Activated CD4-positive, alpha-beta T cell treated with anti-CD3 and anti-CD28 coated beads, Interleukin-2, Interleukin-4, amounts not matched to agents 100 ng/mL and 50 ng/mL, durations not matched to agents 16 hours and 8 hours (primary cell): ENCODE results near the gene SCGB2B2.
"Not testable (repeated sequence)": the region's sequence is repeated elsewhere in the genome, so short reads cannot be mapped to it uniquely, and the experiment has no call there.

Experiments
- DNase-seq: peaks from one replicate; pipeline ENCODE4 v3.0.0-alpha.2; 2020; ENCODE audit warnings: low spot score

SCGB2B2 gene

DNA sequence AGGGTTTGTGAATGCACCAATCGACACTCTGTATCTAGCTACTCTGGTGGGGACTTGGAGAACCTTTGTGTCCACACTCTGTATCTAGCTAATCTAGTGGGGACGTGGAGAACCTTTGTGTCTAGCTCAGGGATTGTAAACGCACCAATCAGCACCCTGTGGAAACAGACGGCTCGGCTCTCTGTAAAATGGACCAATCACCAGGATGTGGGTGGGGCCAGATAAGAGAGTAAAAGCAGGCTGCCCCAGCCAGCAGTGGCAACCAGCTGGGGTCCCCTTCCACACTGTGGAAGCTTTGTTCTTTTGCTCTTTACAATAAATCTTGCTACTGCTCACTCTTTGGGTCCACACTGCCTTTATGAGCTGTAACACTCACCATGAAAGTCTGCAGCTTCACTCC is 8.3 kb downstream of the SCGB2B2 start:
- DNase-seq, result not testable (repeated sequence)

DNA sequence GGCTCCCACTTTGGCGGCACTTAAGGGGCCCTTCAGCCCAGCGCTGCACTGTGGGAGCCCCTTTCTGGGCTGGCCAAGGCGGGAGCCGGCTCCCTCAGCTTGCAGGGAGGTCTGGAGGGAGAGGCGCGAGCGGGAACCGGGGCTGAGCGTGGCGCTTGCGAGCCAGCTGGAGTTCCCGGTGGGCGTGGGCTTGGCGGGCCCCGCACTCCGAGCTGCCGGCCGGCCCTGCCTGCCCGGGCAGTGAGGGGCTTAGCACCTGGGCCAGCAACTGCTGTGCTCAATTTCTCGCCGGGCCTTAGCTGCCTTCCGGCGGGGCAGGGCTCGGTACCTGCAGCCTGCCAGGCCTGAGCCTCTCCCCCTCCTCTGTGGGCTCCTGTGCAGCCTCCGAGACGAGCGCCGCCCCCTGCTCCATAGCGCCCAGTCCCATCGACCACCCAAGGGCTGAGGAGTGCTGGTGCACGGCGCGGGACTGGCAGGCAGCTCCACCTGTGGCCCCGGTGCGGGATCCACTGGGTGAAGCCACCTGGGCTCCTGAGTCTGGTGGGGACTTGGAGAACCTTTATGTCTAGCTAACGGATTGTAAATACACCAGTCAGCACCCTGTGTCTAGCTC is 8.8 kb downstream of the SCGB2B2 start:
- not testable (repeated sequence) for DNase-seq

DNA sequence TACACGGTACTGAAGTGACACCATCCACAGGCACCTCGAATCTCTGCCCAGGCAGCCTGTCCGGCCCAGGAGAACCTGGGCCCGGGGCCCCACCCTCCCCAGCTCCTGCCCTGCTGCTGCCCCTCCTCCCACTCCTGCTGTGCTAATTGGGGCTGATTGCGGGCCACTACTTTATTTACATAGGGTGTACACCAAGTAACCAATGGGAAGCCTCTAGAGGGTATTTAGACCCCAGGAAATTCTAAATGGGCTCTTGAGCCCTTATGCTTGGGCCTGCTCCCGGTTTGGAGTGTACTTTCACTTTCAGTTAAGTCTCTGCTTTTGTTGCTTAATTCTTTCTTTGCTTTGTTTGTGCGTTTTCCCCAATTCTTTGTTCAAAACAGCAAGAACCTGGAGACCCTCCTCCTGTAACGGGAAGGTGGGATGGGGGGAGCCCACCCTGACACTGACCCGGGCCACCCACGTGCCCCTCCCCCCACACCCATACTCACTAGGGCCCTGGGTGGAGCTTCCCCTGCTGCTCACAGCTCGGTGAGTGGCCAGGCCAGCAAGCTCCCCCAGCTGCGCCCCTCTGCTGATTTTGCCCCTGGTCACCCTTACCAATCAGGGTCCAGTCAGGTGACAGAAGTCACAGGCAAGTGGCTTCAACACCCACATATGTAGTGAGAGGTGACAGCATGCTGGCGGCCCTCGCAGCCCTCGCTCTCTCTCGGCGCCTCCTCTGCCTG is 9.4 kb downstream of the SCGB2B2 start:
- DNase-seq, result no peak

DNA sequence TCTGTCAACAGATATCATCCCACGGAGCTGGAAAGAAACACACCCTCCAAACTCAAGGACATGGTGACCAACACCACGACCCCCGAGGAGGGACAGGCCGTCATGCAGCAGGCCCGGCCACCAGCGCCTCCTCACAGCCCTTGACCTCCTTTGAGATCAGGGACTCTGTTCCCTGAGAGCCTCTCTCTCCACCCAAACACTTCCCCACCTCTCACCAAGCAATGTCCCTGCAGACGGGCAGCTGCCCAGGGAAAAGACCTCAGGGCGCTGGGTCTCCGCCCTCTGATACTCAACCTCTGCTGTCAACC is 10.0 kb downstream of the SCGB2B2 start:
- DNase-seq, result no peak

DNA sequence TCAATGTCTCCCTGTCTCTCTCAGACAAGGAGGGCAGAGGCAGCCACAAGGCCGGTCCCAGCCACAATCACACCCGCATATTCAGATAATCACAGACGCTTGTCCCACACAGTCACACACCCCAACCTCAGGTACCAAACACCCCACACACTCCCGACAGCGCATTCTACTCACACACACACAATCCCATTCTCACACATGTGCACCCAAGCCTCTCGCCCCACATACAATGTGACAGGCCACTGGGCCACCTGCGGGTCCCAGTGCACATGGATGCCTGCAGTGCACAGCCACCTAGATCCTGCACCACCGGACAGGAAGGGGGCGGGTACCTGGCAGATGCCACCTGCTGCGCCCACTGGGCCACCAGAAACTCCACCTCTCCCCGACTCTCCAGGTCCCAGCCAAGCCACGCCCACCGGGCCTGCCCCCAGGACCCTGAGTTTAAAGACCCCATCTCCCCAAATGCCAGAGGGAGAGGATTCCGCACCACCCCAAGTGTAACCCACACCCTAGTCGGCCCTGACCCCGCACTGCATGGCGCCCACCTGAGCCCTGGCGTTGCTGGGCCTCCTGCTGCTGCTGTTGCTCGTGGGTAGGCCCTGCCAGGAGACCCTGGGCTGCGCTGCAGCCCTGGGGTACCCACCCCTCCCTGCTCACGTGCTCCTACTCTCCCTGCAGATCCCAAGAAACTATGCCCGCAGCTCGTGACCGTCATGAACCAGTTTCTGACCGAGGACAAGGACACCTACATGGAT is 10.6 kb downstream of the SCGB2B2 start:
- no peak for DNase-seq

DNA sequence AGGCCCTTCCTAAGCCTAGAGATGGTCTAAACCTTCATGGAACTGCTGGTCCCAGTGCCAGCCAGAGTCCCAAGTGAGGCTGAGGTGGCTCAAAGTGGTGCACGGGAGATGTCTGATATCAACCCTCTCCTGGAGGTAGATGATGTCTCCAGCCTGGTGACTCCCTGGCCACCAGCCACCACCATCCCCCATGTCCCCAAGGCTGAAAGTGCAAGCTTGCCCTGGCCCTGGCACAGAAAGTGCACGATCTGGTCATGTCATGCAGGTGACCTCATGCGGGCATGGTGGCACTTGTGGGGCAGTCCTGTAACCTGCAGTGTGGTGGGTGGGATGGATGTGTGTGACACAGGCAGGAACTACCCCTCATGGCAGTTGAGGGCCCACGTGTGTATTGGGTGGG is 11.7 kb downstream of the SCGB2B2 start:
- not testable (repeated sequence) for DNase-seq

DNA sequence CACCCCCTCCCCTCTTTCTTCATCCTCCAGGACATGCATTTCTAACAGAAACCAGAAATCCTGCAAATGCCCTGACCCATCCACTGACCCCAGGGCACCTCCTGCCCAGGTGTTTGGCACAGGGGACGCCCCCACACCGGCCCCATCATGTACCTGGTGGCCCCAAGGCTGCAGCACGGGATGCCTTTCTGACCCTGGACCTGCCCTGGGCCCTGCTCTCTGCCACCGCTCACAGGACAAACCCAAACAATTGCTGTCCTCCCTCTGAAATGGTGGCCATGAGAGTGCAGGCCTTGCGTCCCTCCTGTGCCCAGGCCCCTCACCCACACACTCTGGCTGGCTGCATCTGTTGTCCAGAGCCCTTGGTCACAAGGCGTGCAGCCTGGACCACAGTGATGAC is 12.1 kb downstream of the SCGB2B2 start:
- no peak for DNase-seq

DNA sequence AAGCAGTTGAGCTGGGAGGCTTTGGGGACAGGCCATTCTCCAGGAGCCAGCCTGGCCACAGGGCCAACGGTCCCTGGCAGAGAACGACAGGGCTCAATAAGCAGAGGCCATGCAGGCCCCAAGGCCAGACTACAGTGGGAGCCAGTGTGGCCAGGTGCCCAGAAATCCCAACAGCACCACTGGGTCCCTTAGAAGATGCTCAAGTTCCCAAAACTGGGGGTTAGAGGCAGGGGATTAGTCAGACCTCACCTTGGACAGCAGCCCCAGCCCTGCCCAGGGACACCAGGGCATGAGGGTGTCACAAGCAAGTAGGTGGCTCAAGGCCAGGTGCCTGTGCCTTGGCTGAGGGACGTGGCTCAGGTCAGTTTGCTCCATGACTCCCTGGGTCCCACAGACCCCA is 12.8 kb downstream of the SCGB2B2 start:
- no peak for DNase-seq

DNA sequence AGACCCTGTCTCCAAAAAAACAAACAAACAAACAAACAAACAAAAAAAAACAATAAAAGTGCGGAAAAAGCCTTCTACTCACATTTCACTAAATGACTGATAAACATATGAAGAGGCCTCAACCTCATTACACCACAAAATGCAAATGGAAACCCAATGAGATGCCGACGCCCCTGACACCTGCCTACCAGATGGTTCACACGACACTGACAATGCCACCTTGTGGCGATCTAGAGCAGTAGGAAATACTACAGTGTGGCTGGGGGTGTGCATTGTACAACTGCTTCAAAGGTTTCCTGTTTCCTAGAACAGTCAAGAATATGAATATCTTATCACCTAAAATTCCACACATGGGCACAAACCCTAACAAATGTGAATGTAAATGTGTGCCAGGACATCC is 14.0 kb downstream of the SCGB2B2 start:
- peak; percentile 18 for DNase-seq

DNA sequence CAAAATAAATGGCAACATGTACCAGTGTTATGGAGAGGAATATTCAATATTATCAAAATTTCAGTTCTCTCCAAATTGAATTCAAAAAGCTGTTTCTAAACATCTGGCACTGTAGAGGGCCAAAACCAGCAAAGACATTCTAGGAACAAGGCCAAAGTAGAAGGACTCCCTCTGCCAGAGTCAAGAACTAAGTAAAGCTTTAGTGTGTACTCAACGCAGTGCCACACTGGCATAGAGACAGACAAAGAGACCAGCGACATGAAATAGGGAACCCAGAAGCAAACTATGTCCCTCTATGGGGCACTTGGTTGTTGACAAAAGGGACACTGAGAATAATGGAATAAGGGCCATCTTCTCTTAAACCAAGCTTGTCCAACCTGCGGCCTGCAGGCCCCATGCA is 15.6 kb downstream of the SCGB2B2 start:
- DNase-seq, result no peak

DNA sequence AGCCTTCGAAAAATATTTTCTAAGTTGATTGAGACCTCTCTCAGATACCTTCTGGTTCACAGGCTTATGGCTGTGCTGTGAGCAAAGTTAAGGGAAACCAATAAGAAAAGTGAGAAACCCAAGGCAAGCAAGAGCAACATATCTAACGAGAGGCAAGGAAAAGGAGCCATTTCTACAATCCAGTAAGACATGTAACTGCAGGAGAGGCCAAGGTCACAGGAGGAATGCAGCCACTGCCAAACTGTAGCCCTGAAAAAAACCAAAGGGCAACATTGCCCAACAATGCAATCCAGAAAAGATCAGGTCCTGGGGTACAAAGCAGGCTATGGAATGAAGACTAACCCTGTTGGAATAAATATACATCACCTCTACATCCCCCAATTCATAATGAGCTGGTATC is 21.3 kb downstream of the SCGB2B2 start:
- DNase-seq, result no peak

DNA sequence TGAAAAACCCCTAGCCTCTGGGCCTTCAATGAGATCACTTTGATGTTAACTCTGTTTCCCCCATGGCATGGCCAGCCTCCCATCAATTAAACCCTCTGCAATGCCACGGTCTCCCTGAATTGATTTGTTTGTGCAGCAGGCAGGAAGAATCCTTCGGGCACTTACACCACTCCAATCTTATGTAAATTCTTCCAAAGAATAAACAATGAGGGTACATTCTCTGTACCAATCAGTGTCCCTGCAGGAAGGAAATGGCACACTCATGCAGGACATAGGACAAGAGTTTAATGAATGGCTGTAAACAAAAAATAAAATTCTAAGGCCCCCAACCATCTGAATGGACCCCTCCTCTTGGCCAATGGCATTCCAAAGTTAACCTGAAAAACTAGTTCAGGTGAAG is 22.2 kb downstream of the SCGB2B2 start:
- DNase-seq, result no peak

DNA sequence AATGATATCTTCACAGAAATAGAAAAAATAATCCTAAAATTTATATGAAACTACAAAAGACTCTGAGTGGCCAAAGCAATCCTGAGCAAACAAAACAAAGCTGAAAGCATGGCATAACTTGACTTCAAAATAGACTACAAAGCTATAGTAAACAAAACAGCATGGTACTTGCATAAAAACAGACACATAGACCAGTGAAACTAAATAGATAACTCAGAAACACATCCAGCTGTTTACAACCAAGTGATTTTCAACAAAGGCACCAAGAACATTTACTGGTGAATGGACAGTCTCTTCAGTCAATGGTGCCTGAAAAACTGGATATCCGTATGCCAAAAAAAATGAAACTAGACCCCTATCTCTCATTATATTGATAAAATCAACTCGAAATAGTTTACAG is 25.2 kb downstream of the SCGB2B2 start:
- DNase-seq, result no peak

DNA sequence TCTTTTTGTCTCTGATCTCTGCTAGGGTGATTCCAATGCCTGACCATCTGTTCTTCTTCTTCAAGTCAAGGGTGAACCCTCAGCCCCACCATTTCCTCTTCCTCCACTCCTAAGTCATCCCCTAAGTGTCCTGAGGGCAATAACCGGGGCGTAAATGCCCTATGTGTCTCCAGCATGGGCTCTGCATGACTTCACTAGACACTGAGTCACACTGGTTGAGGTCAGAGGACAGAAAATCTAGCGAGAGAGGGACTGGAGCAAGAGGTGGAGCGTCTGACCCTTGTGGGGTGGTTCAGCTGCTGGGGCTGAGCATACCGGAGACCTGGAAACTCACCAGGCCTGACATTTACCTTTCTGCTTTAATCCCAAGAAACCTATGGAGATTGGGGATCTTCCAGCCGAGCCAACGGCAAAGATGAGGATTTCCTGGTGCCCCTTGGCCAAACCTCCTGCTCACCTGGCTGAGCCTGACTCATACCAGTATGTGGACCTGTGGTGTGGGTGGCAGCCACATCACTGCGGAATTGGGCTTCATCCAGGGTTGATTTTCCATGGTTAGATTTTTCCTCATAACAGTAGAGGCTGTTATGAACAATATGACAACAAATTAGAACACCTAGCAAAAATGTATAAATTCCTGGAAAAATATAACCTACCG is 26.9 kb downstream of the SCGB2B2 start:
- no peak for DNase-seq

DNA sequence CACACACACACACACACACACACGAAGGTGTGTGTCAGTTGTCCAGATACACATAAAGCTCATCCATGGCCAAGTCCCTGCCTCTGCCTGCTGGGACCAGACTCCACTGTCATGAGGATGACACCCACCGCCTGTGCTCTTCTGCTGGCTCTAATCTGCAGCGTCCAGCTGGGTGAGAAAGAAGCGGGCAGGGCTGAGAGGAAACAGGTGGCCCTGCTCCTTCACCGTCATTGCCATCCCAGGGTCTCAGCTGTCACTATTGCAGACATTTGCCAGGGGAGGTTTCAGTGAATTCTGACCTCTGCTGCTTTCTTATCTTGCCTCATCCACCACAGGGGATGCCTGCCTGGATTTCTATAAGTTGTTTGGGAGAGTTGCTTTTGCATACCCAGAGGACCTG is 31.4 kb downstream of the SCGB2B2 start:
- no peak for DNase-seq

DNA sequence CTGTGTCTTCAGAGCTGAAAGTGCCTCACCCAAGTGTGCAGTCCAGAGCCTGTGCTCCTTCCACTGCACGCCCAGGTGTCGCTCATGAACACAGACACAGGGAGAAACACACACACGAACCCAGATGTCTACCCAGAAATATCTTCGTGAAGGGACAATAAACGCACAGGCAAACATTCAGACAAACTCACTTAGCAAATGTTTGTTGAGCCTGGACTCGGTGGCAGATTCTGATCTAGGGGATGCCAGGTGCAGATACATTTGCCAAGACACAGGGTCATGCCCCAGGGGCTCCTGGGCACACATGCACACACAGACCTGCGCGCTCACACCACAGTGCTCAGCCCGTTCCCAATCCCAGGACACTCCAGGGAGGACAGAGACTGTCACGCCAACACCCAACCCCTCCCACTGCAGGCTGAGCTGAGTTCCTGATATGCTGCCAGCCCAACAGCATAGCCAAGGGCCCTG is 31.9 kb downstream of the SCGB2B2 start:
- DNase-seq, result no peak

DNA sequence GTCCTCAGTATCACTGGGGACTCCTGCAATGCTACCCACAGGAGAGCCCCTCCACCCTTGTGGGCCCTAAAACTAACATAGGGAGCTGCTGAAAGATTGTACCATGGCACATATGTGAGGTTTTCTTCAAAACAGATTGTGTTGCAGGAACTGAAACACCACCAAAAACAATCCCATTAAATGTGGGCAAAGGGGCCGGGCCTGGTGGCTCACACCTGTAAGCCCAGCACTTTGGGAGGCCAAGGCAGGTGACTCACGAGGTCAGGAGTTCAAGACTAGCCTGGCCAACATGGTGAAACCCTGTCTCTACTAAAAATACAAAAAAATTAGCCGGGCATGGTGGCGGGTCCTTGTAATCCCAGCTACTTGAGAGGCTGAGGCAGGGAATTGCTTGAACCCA is 34.7 kb downstream of the SCGB2B2 start:
- DNase-seq, result no peak

DNA sequence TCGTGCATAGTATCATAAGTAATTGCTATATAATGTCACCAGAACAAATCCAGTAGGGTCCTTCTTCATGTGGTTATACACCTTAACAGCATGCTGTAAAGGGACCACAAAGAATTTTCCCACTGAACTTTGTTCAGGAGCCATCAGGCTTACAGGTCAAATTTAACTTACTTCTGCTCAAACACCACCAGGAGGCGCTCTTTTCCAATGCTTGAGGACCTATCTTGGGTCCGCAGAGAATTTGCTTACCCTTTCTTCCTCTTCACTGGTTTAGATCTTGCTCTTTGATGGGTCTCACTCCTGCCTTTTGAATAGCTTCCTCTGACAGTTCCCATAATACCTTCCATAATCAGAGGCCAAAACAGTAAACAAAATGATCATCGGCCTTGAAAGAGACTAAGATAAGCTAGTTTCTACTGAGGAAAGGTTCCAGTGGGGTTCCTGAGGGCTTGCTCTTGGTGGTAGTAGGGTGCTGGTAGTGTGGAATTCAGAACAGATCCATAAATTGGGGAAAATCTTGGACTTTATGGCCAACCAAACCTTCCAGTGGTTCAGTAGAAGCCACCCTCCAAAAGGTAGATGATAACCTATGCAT is 37.4 kb downstream of the SCGB2B2 start:
- peak; percentile 58 for DNase-seq

DNA sequence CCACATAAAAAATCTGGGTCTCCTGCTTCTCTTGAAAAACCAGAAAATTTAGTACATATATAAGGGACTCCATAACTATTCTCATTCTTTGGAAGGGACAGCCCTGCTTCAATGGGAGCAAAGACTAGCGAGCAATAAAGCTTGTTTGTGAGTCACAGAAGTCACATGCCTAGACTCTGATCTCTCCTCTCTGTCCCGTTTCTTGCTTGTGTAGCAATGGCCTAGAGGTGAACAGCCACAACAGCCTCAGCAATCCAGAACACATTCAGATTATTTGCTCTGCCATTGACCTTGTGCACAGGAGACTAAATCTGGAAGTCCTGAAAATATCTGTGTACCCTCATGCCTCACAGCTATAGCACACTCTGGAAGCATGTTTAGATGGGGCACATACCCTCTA is 43.2 kb downstream of the SCGB2B2 start:
- no peak for DNase-seq
